HepG2 (cell line): Measurements from ENCODE around the gene PLCB4. TPM values are rescaled to one million over a fixed set of nuclear protein-coding genes. Genes with fewer than 3 reads are reported as not detected.

Source experiments
- ATAC-seq: fragments of 200-7000 bp; cut with Tn5 transposase; 3 replicates; pipeline ENCODE4 v1.9.1; 2020; ENCODE audit warnings: mild to moderate bottlenecking, moderate library complexity
- BruUV-seq: library from RNA; stranded (reverse); fragments of 400-500 nt; replicated peaks from 2 replicates; lab custom pipeline; 2021; lab: Mats Ljungman, UMichigan
- CTCF ChIA-PET: fragments of 300-600 bp; formaldehyde crosslinking; extraction: SDS; loops from one replicate; lab custom pipeline; 2021; ENCODE audit warnings: low total read pairs, inconsistent platforms, low intra/inter-chr PET ratio; lab: Yijun Ruan, JAX
- POLR2A ChIA-PET: fragments of 350-600 bp; sonication (Branson Sonifier 250); formaldehyde crosslinking; loops from one replicate; lab custom pipeline; 2020; ENCODE audit warnings: antibody characterized with exemption, inconsistent platforms; lab: Yijun Ruan, JAX
- DNase-seq: peaks from one replicate; pipeline ENCODE4 v3.0.0-alpha.2; 2015; ENCODE audit warnings: low spot score
- FAIRE-seq: peaks from 3 replicates; lab custom pipeline; 2011; peaks lifted over from hg19 to GRCh38; lab: Jason Lieb, UNC
- H2AFZ ChIP-seq: one replicate; pipeline ENCODE4 v1.6.1; 2011; ENCODE audit warnings: low read length, inconsistent platforms
- H3K27ac ChIP-seq: fragments of 300-600 bp; 3 replicates; pipeline ENCODE4 v1.8.0; 2011; ENCODE audit warnings: mixed run types, mild to moderate bottlenecking, mixed read lengths, low read length, inconsistent platforms; ENCODE audit not compliant: insufficient read depth; ENCODE audit errors: extremely low read length
- H3K27me3 ChIP-seq, 2 experiments: fragments of 200-600 bp in 1 of 2; 2 replicates in 1 of 2; 3 replicates in 1 of 2; pipeline versions ENCODE4 v1.6.0 to v1.8.0; 2011; ENCODE audit warnings: low read length in 2 of 2, mild to moderate bottlenecking in 2 of 2, moderate library complexity in 2 of 2, inconsistent platforms in 1 of 2; ENCODE audit not compliant: insufficient read depth in 2 of 2, control insufficient read depth in 1 of 2
- H3K36me3 ChIP-seq, 2 experiments: fragments of 200-600 bp in 1 of 2; replicated peaks in 1 of 2; 2 replicates in 1 of 2; 3 replicates in 1 of 2; pipeline versions ENCODE4 v1.5.1 to v1.8.0; 2011; ENCODE audit warnings: low read length in 2 of 2, inconsistent platforms in 1 of 2; ENCODE audit not compliant: insufficient read depth in 2 of 2, control insufficient read depth in 1 of 2
- H3K4me1 ChIP-seq: 2 replicates; pipeline ENCODE4 v1.5.1; 2012; ENCODE audit warnings: low read length, inconsistent platforms; ENCODE audit not compliant: insufficient read depth
- H3K4me2 ChIP-seq: 2 replicates; pipeline ENCODE4 v1.6.0; 2011; ENCODE audit warnings: low read depth, low read length, inconsistent platforms
- H3K4me3 ChIP-seq, 3 experiments: fragments of 200-600 bp in 1 of 3; sonication (generic), shearing (Covaris generic) in 1 of 3; replicated peaks in 1 of 3; 2 replicates each; pipeline ENCODE4 v1.5.1; 2011 to 2016; ENCODE audit warnings: low read length in 3 of 3, inconsistent platforms in 2 of 3, low read depth in 2 of 3, mild to moderate bottlenecking in 2 of 3, control low read depth in 1 of 3, mixed read lengths in 1 of 3; ENCODE audit not compliant: insufficient read depth in 1 of 3
- H3K79me2 ChIP-seq: one replicate; pipeline ENCODE4 v1.6.1; 2011; ENCODE audit warnings: low read length, inconsistent platforms; ENCODE audit not compliant: insufficient read depth
- H3K9ac ChIP-seq: 2 replicates; pipeline ENCODE4 v1.6.0; 2011; ENCODE audit warnings: mild to moderate bottlenecking, low read depth, low read length, inconsistent platforms; ENCODE audit not compliant: insufficient read depth
- H3K9me3 ChIP-seq: 2 replicates; pipeline ENCODE4 v1.5.1; 2012; ENCODE audit warnings: mild to moderate bottlenecking, low read length
- H4K20me1 ChIP-seq: 2 replicates; pipeline ENCODE4 v1.6.0; 2011; ENCODE audit warnings: inconsistent platforms, mild to moderate bottlenecking, low read length, moderate library complexity; ENCODE audit not compliant: insufficient read depth
- MTF1 ChIP-seq: sonication (generic); formaldehyde crosslinking; IDR thresholded peaks from 2 replicates; pipeline ENCODE4 v1.5.0; 2020; ENCODE audit warnings: missing genetic modification reagents
- RFX1 ChIP-seq: fragments of 450-650 bp; IDR thresholded peaks from 2 replicates; pipeline ENCODE4 v1.6.1; 2017
- RNF219 ChIP-seq: sonication (generic); formaldehyde crosslinking; IDR thresholded peaks from 2 replicates; pipeline ENCODE4 v1.5.0; 2020; ENCODE audit warnings: mild to moderate bottlenecking, missing genetic modification reagents
- ZBTB40 ChIP-seq, 2 experiments: fragments of 450-650 bp in 1 of 2; sonication (generic) in 1 of 2; formaldehyde crosslinking in 1 of 2; IDR thresholded peaks; 2 replicates each; pipeline versions ENCODE4 v1.6.1 to v1.8.0; 2016 to 2022; ENCODE audit warnings: antibody characterized with exemption in 1 of 2, mild to moderate bottlenecking in 1 of 2, missing genetic modification reagents in 1 of 2
- WGBS: methylation state at CpG from one replicate; pipeline ENCODE4 v1.1.6; 2017; ENCODE audit warnings: low lambda C conversion rate; 5-methylcytosine and 5-hydroxymethylcytosine counted together
- in situ Hi-C: cut with HindIII; loops from 2 replicates; pipeline ENCODE4 v1.10.0; 2017; ENCODE audit warnings: low pct_unique_long_range_greater_than_20kb; ENCODE audit not compliant: extremely low pct_ligation_motif_present
- intact Hi-C: fragments of 100-400 bp; cut with micrococcal nuclease; formaldehyde crosslinking; loops from one replicate; pipeline ENCODE4 v1.10.0; 2022; ENCODE audit not compliant: unreplicated experiment
- polyA plus RNA-seq, 8 experiments: library from polyadenylated mRNA; depleted of rRNA in 3 of 8; stranded (reverse) in 7 of 8; unstranded in 1 of 8; fragments of >200 nt; fragmentation: Illumina TruSeq in 4 of 8; extraction: Trizol in 4 of 8; gene quantifications; 2 replicates each; pipeline versions ENCODE4 v1.2.1 to v1.2.3, GENCODE V29; 2011 to 2016; ENCODE audit warnings: low read depth in 4 of 8, missing spikeins in 1 of 8, mixed read lengths in 1 of 8; ENCODE audit not compliant: insufficient read depth in 1 of 8
- total RNA-seq, 5 experiments: library from RNA; depleted of rRNA; stranded (reverse); fragments of >200 nt; fragmentation: Illumina TruSeq; extraction: Trizol; gene quantifications; 2 replicates each; pipeline ENCODE4 v1.2.3, GENCODE V29; 2016; ENCODE audit warnings: low read depth in 1 of 5

PLCB4 gene
- total and polyA plus RNA-seq, 2 of the 13 experiments (the other 11 are each of a cell fraction or from before 2014, with no cell fraction given): 0.01 TPM; not detected in 1

- TF ChIP-seq ZBTB40 (IDR thresholded peaks at IDR 0.05): no peak
- no peak for TF ChIP-seq ZBTB40 (CRISPR knock-in tag; IDR thresholded peaks at IDR 0.05)
- TF ChIP-seq MTF1 (CRISPR knock-in tag): no peak
- TF ChIP-seq, all 625 proteins: peak for 0
Observed at GRCh38 chr20:9478771-9479170, 409.9 kb downstream of the PLCB4 start (continued).

GRCh38 chr20:9480066-9480465 lies 411.2 kb downstream of the PLCB4 start:
- in situ Hi-C loops: no loop called here

More at GRCh38 chr20:9480066-9480465, 411.2 kb downstream of the PLCB4 start:
- H3K27ac ChIP-seq: no peak overlapping the region
- ChIA-PET POLR2A (no interaction called here), CTCF (no interaction called here)
- intact Hi-C loops: no loop called here
- H3K79me2 ChIP-seq: no peaks in the 10 kb centered on the region
- no peak overlapping the region for H2AFZ ChIP-seq
- no peaks in the 10 kb centered on the region for H3K9me3 ChIP-seq
- no peaks in the 10 kb centered on the region for H3K27me3 ChIP-seq
- H3K4me1 ChIP-seq: no peaks in the 10 kb centered on the region
- WGBS: 40% methylated on average over 4 of the region's 4 CpGs
- H3K36me3 ChIP-seq: no peaks in the 10 kb centered on the region
- no peaks in the 10 kb centered on the region for H4K20me1 ChIP-seq
- no peak for FAIRE-seq
- no TSS peak for BruUV-seq
- no peak overlapping the region for H3K9ac ChIP-seq
- no peak overlapping the region for H3K4me3 ChIP-seq
- DNase-seq: no peak
- no peak overlapping the region for H3K4me2 ChIP-seq
- ATAC-seq: no peak
- TF ChIP-seq RFX1 (no peak), RNF219 (CRISPR knock-in tag) (no peak)
